GM18502 (cell line): Measurements from ENCODE around the gene SLC26A2.
"Not testable (repeated sequence)": the region's sequence is repeated elsewhere in the genome, so short reads cannot be mapped to it uniquely, and the experiment has no call there.

ENCODE experiments used
- ATAC-seq: cut with Tn5 transposase; IDR thresholded peaks from one replicate; pipeline ENCODE4 v1.9.1; 2021; ENCODE audit warnings: mild to moderate bottlenecking; ENCODE audit not compliant: unreplicated experiment, poor library complexity

Gene SLC26A2

DNA sequence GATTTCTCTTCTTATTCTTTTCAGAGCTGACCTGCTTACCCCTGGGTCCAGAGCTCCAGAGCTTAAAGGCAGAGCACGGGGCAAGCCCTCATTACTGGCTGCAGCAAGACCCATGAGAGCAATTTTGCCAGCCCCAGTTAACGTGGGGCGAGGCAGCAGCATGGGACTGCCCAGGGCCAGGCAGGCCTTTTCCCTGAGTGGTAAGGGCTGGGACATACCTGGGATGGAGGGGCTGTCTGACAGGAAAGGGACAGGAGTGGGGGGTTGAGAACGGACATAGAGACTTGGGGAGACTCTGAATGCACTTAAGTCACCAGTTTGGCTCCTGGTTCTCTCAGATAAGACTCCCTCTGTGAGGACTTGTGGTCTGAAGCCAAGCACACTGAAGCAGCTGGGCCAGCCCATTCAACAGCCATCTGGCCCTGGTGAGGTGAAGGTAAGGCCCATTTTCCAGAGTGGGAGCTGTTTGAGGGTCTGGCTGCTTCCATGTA is 66.2 kb downstream of the SLC26A2 start:
- no peak for ATAC-seq

DNA sequence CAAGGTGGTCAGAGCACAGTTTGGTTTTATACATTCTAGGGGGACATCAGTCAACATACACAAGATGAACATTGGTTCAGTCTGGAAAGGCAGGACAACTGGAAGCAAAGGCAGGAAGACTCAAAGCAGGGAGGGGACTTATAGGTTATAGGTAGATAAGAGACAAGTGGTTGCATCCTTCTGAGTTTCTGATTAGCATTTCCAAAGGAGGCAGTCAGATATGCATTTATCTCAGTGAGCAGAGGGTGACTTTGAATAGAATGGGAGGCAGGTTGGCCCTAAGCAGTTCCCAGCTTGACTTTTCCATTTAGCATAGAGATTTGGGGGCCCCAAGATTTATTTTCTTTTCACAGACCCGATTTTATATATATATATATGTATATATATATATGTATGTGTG is 67.5 kb downstream of the SLC26A2 start:
- ATAC-seq = not testable (repeated sequence)

GRCh38 chr5:150033334-150033733 is 72.8 kb downstream of the SLC26A2 start:
- ATAC-seq = no peak

- peak; percentile 6 for ATAC-seq
Measured at GRCh38 chr5:150034662-150035061, 74.1 kb downstream of the SLC26A2 start.

DNA sequence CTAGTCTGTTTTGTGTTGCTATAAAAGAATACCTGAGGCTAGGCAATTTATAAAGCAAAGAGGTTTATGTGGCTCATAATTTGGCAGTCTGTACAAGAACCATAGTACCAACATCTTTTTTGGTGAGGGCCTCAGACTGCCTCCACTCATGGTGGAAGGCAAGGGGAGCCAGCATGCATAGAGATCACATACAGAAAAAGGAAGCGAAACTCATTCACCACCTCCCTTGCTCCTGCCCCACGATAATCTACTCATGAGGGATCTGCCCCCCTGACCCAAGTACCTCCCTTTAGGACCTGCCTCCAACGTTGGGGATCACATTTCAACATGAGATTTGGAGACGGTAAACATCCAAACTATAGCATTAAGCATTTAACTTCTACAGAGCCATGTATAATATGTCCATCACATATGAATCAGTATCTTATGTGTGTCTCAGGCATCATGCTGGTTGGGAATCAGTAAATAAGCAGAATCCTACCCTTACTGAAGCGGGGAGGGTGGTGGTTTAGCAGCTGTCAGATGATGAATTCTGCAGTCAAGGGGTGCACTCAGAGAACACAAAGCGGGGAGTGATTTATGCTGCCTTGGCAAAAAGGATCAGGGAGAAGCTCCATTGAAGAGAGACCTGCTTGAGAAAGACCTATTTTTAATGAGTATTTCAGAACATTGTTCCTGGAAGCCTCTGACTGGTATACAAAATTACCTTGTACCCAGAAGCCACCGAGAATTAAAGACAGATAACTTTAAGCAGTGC is 74.8 kb downstream of the SLC26A2 start:
- peak; percentile 98 for ATAC-seq

DNA sequence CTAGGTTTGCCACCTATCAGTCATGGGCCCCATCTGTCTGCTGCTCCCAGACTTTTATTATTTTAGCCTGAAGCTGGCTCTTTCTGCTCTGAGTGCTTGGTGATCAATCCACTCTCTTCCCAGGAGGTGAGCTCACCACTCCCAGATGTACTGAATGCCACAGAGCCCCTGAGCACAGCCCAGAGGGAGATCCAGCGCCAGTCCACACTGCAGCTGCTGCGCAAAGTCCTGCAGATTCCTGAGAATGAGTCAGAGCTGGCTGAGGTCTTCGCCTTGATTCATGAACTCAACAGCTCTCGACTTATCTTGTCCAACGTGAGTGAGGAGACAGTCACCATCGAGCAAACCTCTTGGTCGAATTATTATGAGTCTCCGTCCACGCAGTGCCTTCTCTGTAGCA is 76.0 kb downstream of the SLC26A2 start:
- no peak for ATAC-seq
